DOHH2 (cell line): ENCODE measurements around the gene SOHLH2.

Source experiments
- EZH2phosphoT487 ChIP-seq: fragments of 200-600 bp; sonication (generic); IDR thresholded peaks from 2 replicates; pipeline ENCODE4 v1.6.1; 2017; ENCODE audit warnings: borderline replicate concordance, mild to moderate bottlenecking, antibody characterized with exemption, low read length, moderate library complexity, mixed read lengths
- TF ChIP-seq, protein P1 (sequence below): fragments of 200-600 bp; sonication (generic); IDR thresholded peaks from one replicate; pipeline ENCODE4 v1.5.1; 2014; ENCODE audit warnings: antibody characterized with exemption, mild to moderate bottlenecking, low read depth, low read length; ENCODE audit not compliant: poor library complexity, severe bottlenecking

DNA sequence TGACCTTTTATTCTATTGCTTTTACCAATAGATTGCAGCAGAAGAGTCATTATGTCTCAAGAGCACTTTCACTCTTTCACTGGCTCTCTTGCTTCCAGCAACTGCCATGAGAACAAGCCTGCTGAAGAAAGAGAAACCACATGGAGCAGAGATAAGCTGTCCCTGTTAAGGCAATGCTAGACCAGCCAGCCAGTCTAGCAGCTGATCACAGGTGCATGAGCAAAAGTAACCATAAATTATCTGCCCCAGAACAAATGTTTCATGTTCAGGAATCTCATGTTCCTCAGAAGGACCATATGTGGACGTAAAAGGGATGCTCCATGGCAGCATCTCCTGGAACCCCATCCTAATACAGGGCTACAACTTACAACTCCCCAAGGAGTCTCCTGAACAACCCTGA lies 62.8 kb downstream of the SOHLH2 start:
- TF ChIP-seq, protein P1, sequence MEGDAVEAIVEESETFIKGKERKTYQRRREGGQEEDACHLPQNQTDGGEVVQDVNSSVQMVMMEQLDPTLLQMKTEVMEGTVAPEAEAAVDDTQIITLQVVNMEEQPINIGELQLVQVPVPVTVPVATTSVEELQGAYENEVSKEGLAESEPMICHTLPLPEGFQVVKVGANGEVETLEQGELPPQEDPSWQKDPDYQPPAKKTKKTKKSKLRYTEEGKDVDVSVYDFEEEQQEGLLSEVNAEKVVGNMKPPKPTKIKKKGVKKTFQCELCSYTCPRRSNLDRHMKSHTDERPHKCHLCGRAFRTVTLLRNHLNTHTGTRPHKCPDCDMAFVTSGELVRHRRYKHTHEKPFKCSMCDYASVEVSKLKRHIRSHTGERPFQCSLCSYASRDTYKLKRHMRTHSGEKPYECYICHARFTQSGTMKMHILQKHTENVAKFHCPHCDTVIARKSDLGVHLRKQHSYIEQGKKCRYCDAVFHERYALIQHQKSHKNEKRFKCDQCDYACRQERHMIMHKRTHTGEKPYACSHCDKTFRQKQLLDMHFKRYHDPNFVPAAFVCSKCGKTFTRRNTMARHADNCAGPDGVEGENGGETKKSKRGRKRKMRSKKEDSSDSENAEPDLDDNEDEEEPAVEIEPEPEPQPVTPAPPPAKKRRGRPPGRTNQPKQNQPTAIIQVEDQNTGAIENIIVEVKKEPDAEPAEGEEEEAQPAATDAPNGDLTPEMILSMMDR = no peak
- TF ChIP-seq EZH2phosphoT487 = no peak
